Endothelial cell of umbilical vein (primary cell): ENCODE data around the gene KIAA0825. TPM values are rescaled to one million over a fixed set of nuclear protein-coding genes. Genes with fewer than 3 reads are reported as not detected.

Source experiments
- BruUV-seq: library from RNA; stranded (reverse); fragments of 400-500 nt; replicated peaks from 2 replicates; lab custom pipeline; 2021; lab: Mats Ljungman, UMichigan
- CTCF ChIA-PET: fragments of 300-600, 350-600 bp; sonication (Branson Sonifier 250); formaldehyde crosslinking; loops from one replicate; lab custom pipeline; 2021; ENCODE audit warnings: antibody characterized with exemption, inconsistent platforms; lab: Charles Lee
- POLR2A ChIA-PET: fragments of 300-600, 350-600 bp; sonication (Branson Sonifier 250); formaldehyde crosslinking; loops from one replicate; lab custom pipeline; 2021; ENCODE audit warnings: antibody characterized with exemption, inconsistent platforms; lab: Charles Lee
- DNase-seq: peaks from one replicate; pipeline ENCODE4 v3.0.0-alpha.2; 2011; ENCODE audit warnings: low read depth, low spot score
- FAIRE-seq: peaks from 2 replicates; lab custom pipeline; 2011; peaks lifted over from hg19 to GRCh38; lab: Jason Lieb, UNC
- H2AFZ ChIP-seq: 2 replicates; pipeline ENCODE4 v1.6.0; 2012; ENCODE audit warnings: low read depth, low read length, control low read depth, inconsistent platforms
- H3K27ac ChIP-seq: 2 replicates; pipeline ENCODE4 v1.5.1; 2011; ENCODE audit warnings: low read depth, mild to moderate bottlenecking, control low read depth, low read length, moderate library complexity; ENCODE audit not compliant: insufficient read depth
- H3K27me3 ChIP-seq, 2 experiments: 2 replicates each; pipeline versions ENCODE4 v1.6.0 to v1.6.1; 2011; ENCODE audit warnings: low read length in 2 of 2, mixed read lengths in 1 of 2; ENCODE audit not compliant: control insufficient read depth in 2 of 2, insufficient read depth in 2 of 2
- H3K36me3 ChIP-seq, 2 experiments: 2 replicates in 1 of 2; 3 replicates in 1 of 2; pipeline ENCODE4 v1.5.1; 2011; ENCODE audit warnings: low read length in 2 of 2, mild to moderate bottlenecking in 1 of 2, moderate library complexity in 1 of 2; ENCODE audit not compliant: control insufficient read depth in 2 of 2, insufficient read depth in 2 of 2; ENCODE audit errors: extremely low read depth in 1 of 2
- H3K4me1 ChIP-seq: 3 replicates; pipeline ENCODE4 v1.5.1; 2011; ENCODE audit warnings: mild to moderate bottlenecking, low read length; ENCODE audit not compliant: control insufficient read depth, insufficient read depth; ENCODE audit errors: extremely low read depth
- H3K4me2 ChIP-seq: 2 replicates; pipeline ENCODE4 v1.6.1; 2011; ENCODE audit warnings: low read length, control low read depth, mixed read lengths; ENCODE audit not compliant: insufficient read depth
- H3K4me3 ChIP-seq, 3 experiments: fragments of 200-600 bp in 1 of 3; sonication (generic), shearing (Covaris generic) in 1 of 3; replicated peaks in 1 of 3; 2 replicates each; pipeline ENCODE4 v1.5.1; 2011 to 2016; ENCODE audit warnings: control low read depth in 3 of 3, low read length in 3 of 3, mild to moderate bottlenecking in 2 of 3, inconsistent platforms in 1 of 3, low read depth in 1 of 3, moderate library complexity in 1 of 3; ENCODE audit not compliant: insufficient read depth in 1 of 3
- H3K79me2 ChIP-seq: 2 replicates; pipeline ENCODE4 v1.6.0; 2012; ENCODE audit warnings: low read length, inconsistent platforms; ENCODE audit not compliant: control insufficient read depth, insufficient read depth
- H3K9ac ChIP-seq: replicated peaks from 2 replicates; pipeline ENCODE3; 2011; ENCODE audit warnings: low read length, control low read depth; ENCODE audit not compliant: insufficient read depth; ENCODE audit errors: extremely low read depth
- H3K9me1 ChIP-seq: replicated peaks from 3 replicates; pipeline ENCODE4 v1.6.0; 2011; ENCODE audit warnings: mild to moderate bottlenecking, low read length; ENCODE audit not compliant: control insufficient read depth, insufficient read depth; ENCODE audit errors: extremely low read depth
- H3K9me3 ChIP-seq: replicated peaks from 2 replicates; pipeline ENCODE4 v1.5.1; 2012; ENCODE audit warnings: low read length, inconsistent platforms; ENCODE audit not compliant: control insufficient read depth, insufficient read depth
- H4K20me1 ChIP-seq: replicated peaks from 2 replicates; pipeline ENCODE3; 2011; ENCODE audit warnings: mild to moderate bottlenecking, low read length; ENCODE audit not compliant: control insufficient read depth, insufficient read depth; ENCODE audit errors: extremely low read depth
- CTCF ChIP-seq, 2 donors: IDR thresholded peaks; 1 replicate in 1 of 2; 2 replicates in 1 of 2; pipeline ENCODE4 v1.5.1; 2011; ENCODE audit warnings: low read length in 2 of 2, mild to moderate bottlenecking in 2 of 2, moderate library complexity in 2 of 2, control low read depth in 1 of 2, inconsistent platforms in 1 of 2, low read depth in 1 of 2; ENCODE audit not compliant: insufficient read depth in 1 of 2; ENCODE audit errors: extremely low read depth in 1 of 2
- EZH2 ChIP-seq: IDR thresholded peaks from 2 replicates; pipeline ENCODE4 v1.6.1; 2012; ENCODE audit warnings: borderline replicate concordance, low read depth, mild to moderate bottlenecking, moderate library complexity, low read length, inconsistent platforms; ENCODE audit not compliant: severe bottlenecking
- FOS ChIP-seq: IDR thresholded peaks from 2 replicates; pipeline ENCODE4 v1.6.1; 2011; ENCODE audit warnings: mild to moderate bottlenecking, low read length, moderate library complexity, borderline replicate concordance; ENCODE audit not compliant: insufficient read depth
- GATA2 ChIP-seq: IDR thresholded peaks from 2 replicates; pipeline ENCODE4 v1.7.0; 2011; ENCODE audit warnings: low read depth, mild to moderate bottlenecking, moderate library complexity, mixed read lengths, low read length; ENCODE audit not compliant: insufficient read length, insufficient read depth
- JUN ChIP-seq: IDR thresholded peaks from 2 replicates; pipeline ENCODE4 v1.6.1; 2011; ENCODE audit warnings: borderline replicate concordance, low read depth; ENCODE audit not compliant: insufficient read length, insufficient read depth
- MAX ChIP-seq: IDR thresholded peaks from 2 replicates; pipeline ENCODE4 v1.6.1; 2011; ENCODE audit not compliant: insufficient read depth, insufficient read length
- MYC ChIP-seq: IDR thresholded peaks from one replicate; pipeline ENCODE4 v1.6.1; 2011; ENCODE audit warnings: mild to moderate bottlenecking, low read depth, low read length
- POLR2A ChIP-seq: IDR thresholded peaks from 2 replicates; pipeline ENCODE4 v1.6.1; 2012; ENCODE audit warnings: low read depth, mild to moderate bottlenecking, control low read depth, low read length
- POLR2AphosphoS5 ChIP-seq: IDR thresholded peaks from 2 replicates; pipeline ENCODE4 v1.6.1; 2012; ENCODE audit warnings: low read depth, mild to moderate bottlenecking, control low read depth, low read length, moderate library complexity; ENCODE audit not compliant: insufficient read depth
- dilution Hi-C: fragments of 300-500 bp; cut with MboI; formaldehyde crosslinking; loops from one replicate; pipeline ENCODE4 v1.15.0; 2019; ENCODE audit warnings: low sequenced_read_pairs; ENCODE audit not compliant: extremely low pct_ligation_motif_present
- intact Hi-C: fragments of 100-400 bp; cut with micrococcal nuclease; formaldehyde crosslinking; loops from one replicate; pipeline ENCODE4 v1.10.0; 2022
- polyA plus RNA-seq, 4 experiments: library from polyadenylated mRNA; depleted of rRNA in 3 of 4; stranded (reverse) in 3 of 4; unstranded in 1 of 4; fragments of >200 nt; gene quantifications; 2 replicates each; pipeline versions ENCODE4 v1.2.1 to v1.2.3, GENCODE V29; 2011 to 2012; ENCODE audit warnings: missing spikeins in 1 of 4
- total RNA-seq: library from RNA; stranded (reverse); gene quantifications from 2 replicates; pipeline ENCODE4 v1.2.3, GENCODE V29; 2021

Gene KIAA0825
- total and polyA plus RNA-seq, 2 donors (not counting 3 experiments of a cell fraction or from before 2014, with no cell fraction given): 0.15 to 1.1 TPM

GRCh38 chr5:94288937-94289336, 329.5 kb downstream of the KIAA0825 start:
- no TSS peak for BruUV-seq
- no peak for FAIRE-seq

GRCh38 chr5:94285984-94286383, 332.4 kb downstream of the KIAA0825 start:
- Histone ChIP-seq H3K27me3 (no peaks in the 10 kb centered on the region), H3K36me3 (no peaks in the 10 kb centered on the region), H3K4me1 (no peaks in the 10 kb centered on the region), H3K4me3 (no peak overlapping the region), H3K9me3 (no peaks in the 10 kb centered on the region), H3K79me2 (no peaks in the 10 kb centered on the region), H2AFZ (no peak overlapping the region), H3K9me1 (no peaks in the 10 kb centered on the region), H4K20me1 (no peaks in the 10 kb centered on the region), H3K27ac (no peak overlapping the region), H3K9ac (no peak overlapping the region), H3K4me2 (no peak overlapping the region)
- ChIA-PET POLR2A (no interaction called here), CTCF (no interaction called here)
- no peak for DNase-seq
- TF ChIP-seq MAX (no peak), POLR2AphosphoS5 (no peak), POLR2A (no peak), EZH2 (no peak), FOS (no peak), CTCF (IDR thresholded peaks at IDR 0.05; ENCODE audit: extremely low read depth in 1 of 2, insufficient read depth in 1 of 2, low read depth in 1 of 2, low read length in 2 of 2) (no peak), MYC (no peak), GATA2 (no peak), JUN (no peak)
- intact Hi-C loops: no loop called here
- dilution Hi-C loops: no loop called here
- no TSS peak for BruUV-seq
- no peak for FAIRE-seq

More at GRCh38 chr5:94288937-94289336, 329.5 kb downstream of the KIAA0825 start:
- Histone ChIP-seq H3K27ac (no peak overlapping the region), H3K9me1 (no peaks in the 10 kb centered on the region), H4K20me1 (no peaks in the 10 kb centered on the region), H3K27me3 (no peaks in the 10 kb centered on the region), H2AFZ (no peak overlapping the region), H3K4me2 (no peak overlapping the region), H3K4me3 (no peak overlapping the region), H3K4me1 (no peaks in the 10 kb centered on the region), H3K9me3 (no peaks in the 10 kb centered on the region), H3K79me2 (no peaks in the 10 kb centered on the region), H3K36me3 (no peaks in the 10 kb centered on the region), H3K9ac (no peak overlapping the region)
- TF ChIP-seq JUN (no peak), FOS (no peak), MYC (no peak)
- ChIA-PET POLR2A (no interaction called here), CTCF (no interaction called here)
- intact Hi-C loops: no loop called here
- dilution Hi-C loops: no loop called here
- DNase-seq: no peak
